Measurements from ENCODE around the gene MRPL55.

MRPL55 gene

DNA sequence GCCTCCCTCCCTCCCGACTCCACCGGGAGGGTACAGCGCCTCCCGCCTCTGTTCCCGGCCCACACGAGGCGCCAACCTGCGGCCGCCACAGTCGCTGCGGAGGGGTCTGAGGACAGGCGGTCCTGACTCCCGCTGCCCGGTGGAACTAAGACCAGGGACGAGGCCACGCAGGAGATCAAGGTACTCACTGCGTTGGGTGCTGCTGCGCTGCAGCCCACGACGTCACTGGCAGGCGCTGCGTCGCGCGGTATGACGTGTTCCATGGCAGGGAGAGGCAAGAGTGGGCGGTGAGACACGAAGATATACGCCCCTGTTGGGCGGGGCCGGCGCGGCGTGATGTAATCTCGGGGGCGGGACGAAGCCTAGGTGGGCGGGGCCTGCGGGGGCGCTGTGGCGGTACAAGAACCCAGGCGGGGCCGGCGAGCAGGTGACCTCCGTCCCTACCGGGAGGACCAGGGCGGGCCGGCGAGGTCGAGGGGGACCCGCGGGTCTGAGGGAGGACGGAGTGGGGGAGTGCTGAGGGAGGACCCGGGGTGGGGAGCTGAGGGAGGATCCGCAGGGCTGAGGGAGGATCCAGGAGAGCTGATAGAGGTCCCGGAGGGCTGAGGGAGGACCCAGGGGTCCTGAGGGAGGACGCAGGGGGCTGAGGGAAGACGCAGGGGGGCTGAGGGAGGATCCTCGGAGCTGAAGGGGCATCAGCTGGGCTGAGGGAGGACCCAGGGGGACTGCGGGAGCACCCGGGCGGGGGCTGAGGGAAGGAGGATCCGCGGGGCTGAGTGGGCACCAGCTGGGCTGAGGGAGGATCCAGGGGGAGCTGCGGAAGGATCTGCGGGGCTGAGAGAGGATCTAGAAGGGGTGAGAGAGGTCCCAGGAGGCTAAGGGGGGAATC, at the start of gene MRPL55:
TSS of gene MRPL55 (minus strand) at position 227 of the 889 bp plus-strand sequence. CDS start 1,039 bp downstream, outside the sequence.
- DNase-seq, result peak; percentile 98

DNA sequence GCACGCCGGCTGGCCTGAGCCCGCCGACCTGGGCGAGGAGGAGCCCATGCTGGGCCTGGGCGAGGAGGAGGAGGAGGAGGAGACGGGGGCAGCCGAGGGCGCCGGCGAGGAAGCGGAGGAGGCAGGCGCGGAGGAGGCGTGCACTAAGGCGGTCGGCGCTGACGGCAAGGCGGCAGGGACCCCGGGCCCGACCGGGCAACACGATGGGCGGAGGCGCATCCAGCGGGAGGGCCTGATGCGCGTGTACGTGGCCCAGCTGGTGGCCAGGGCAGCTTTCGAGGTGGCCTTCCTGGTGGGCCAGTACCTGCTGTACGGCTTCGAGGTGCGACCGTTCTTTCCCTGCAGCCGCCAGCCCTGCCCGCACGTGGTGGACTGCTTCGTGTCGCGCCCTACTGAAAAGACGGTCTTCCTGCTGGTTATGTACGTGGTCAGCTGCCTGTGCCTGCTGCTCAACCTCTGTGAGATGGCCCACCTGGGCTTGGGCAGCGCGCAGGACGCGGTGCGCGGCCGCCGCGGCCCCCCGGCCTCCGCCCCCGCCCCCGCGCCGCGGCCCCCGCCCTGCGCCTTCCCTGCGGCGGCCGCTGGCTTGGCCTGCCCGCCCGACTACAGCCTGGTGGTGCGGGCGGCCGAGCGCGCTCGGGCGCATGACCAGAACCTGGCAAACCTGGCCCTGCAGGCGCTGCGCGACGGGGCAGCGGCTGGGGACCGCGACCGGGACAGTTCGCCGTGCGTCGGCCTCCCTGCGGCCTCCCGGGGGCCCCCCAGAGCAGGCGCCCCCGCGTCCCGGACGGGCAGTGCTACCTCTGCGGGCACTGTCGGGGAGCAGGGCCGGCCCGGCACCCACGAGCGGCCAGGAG, 49.3 kb upstream of the MRPL55 start:
- no peak for DNase-seq

DNA sequence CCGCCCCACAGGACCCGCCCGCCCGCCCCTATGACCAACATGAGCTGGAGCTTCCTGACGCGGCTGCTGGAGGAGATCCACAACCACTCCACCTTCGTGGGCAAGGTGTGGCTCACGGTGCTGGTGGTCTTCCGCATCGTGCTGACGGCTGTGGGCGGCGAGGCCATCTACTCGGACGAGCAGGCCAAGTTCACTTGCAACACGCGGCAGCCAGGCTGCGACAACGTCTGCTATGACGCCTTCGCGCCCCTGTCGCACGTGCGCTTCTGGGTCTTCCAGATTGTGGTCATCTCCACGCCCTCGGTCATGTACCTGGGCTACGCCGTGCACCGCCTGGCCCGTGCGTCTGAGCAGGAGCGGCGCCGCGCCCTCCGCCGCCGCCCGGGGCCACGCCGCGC, 48.6 kb upstream of the MRPL55 start:
- no peak for DNase-seq

DNA sequence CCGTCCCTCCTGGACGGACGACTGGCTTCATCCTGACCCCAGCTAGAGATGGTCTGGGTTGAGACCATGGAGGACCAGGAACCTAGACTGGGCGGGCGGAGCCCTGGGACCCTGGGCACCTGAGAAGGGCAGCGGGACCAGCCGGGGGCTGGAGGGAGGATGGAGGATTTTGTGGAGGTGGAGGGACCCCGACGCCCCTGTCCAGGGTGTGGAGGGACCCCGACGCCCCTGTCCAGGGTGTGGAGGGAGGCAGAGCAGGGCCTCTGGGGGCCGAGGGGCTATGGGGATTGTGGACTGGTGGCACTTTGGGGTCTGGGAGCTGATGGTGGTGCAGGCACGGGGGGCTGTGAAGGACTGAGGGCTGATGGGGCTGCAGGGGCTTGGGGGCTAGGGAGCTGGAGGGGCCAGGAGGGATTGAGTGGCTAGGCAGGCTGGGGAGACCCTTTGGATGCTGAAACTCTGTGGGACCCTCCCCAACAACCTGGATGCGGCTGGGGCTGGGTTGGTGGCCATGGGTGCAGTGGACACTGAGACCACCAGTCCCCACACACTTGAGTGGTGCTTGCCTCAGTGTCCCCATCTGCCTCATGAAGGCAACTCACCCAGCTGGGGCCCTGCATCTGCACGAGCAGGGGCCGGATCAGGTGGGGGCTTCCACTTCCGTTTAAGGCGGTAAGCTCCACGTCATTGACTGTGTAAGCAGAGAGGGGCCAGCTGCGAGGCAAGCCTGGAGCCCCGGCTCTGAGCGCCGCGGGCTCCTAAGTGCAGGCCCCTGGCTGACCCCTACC, 48.0 kb upstream of the MRPL55 start:
- DNase-seq, result no peak

DNA sequence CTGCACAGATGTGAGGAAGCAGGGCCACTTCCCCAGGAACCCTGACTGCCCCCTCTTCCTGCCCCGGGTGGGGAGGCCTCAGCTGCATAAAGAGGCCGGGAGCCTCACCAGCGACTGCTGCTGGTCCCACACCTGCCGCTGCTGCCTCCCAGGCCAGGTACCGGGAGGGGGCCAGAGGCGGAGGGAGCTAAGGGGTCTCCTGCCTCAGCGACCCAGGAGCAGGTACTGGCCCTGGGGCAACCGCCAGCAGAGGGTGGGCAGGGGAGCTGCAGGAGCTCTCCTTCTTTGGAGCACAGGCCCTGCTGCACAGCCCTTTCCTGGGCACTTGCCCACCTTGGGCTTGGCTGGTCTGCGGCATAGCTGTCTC, 47.4 kb upstream of the MRPL55 start:
- DNase-seq, result no peak

DNA sequence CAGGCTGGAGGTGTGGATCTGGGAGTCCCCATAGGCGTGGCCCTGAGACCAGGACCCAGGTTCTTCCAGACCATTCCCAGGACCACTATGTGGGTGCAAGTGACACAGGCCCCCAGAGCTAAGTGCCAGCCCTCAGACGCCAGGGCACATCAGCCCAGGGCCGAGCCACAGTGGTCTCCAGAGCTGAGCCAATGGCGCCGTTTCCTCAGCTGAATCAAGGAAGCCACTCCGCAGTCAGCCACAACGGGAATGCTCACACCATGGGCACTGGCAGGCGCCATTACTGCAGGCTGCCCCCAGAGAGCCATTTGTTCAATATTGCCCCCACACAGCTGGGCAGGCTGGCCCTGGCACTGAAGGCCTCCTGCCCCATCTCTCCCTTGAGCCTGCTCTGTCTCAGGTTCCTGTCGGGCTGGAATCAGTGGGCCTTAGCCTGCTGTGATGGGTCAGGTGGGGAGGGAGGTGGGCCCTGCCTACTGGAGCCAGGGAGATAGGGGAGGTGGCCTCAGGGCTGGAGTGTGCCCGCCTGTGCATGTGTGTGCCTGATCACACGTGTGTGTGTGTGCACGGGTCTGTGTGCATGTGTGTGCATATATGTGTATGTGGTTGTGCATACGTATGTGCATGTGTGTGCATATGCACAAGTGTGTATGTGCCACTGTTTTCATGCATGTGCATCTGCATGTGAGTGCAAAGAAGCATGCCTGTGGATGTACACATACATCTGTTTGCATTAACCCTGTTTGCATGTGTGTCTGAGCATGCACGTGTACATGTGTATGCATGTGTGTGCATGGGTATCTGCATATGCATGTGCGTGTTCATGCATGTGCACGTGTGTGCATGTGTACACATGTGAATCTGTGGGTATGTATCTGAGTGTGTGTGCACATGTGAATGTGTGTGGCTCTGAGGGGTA, 46.8 kb upstream of the MRPL55 start:
- no peak for DNase-seq

DNA sequence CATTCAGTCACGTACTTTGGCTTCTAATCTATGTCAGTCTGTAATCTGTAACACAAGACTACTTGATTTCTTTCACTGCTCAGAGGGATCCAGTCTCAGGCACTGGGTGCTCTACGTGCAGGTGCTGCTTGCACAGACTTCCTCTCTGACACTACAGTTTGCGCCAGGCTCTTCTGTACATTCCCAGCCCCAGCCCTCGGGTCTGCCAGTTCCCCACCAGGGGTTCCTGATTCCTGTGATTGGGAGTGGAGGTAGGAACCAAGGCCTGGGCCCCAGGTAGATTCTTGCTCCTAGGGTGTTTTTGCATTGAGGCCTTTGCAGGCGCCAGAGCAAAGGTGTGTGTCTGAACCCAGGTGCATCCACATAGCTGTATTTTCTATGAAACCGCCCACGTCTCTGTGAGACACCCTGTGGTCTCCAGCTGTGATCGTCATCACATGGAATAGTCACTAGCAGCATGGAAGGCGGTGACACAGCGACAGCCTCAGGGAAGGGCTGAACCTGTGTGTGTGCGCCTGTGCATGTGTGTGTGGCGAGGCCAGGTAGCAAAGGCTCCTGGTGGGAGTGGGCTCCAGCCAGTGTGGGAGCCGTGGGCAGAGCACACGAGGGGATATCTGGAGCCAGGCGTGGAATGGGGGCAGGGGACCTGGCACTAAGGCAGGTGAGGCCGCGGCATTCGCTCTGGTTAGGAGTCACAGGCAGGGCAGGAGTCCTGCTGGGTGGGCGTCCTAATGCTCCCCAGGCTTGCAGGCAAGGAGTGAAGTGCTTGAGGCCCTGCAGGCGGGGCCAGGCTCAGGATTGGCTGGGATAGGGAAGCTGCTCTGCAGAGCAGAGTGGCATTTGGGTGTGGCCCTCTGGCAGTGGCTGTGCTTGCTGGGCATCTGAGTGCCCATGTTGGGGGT, 45.8 kb upstream of the MRPL55 start:
- no peak for DNase-seq

DNA sequence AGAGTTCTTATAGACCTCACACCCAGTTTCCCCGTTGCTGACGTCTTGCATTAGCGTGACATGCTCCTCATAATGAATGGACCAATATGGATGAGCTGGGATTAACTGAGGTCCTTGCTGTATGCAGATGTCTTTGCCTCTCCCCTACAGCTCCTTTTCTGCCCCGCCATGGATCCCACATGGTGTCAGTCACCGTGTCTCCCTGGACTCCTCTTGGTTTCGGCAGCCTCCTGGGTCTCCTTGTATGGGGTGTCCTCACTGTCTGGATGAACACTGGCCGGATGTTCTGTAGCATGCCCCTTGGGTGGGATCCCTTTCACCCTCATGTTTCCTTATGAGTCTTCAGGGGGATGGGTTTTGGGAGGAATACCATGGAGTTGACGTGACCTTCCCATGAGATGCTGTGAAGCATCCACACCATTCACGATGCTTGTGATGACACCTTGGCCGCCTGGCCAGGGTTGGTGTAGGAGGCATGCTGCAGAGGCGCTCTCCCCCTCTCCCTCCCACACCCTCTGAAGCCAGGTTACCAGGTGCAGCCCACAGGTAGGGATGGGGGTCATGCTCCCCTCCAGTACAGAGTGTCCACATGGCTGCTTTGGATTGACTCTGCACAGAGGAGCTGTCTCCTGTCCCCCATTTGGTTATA, 45.0 kb upstream of the MRPL55 start:
- no peak for DNase-seq

DNA sequence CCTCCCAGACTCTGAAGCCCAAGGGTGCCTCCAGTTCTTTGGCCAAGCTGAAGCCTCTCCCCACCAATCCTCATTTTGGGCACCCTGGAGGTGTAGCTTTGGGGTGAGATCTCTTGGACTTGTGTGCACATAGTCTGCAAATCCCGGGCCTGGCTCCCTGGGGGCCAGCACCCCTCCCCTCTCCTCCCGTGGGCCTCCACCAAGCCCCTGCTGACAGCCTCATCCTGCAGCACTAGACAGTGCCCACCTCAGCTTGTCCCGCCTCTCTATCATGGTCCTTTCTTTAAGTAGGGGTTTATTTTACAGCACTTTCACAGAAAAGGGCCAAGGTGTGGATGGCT, 43.8 kb upstream of the MRPL55 start:
- DNase-seq, result no peak

DNA sequence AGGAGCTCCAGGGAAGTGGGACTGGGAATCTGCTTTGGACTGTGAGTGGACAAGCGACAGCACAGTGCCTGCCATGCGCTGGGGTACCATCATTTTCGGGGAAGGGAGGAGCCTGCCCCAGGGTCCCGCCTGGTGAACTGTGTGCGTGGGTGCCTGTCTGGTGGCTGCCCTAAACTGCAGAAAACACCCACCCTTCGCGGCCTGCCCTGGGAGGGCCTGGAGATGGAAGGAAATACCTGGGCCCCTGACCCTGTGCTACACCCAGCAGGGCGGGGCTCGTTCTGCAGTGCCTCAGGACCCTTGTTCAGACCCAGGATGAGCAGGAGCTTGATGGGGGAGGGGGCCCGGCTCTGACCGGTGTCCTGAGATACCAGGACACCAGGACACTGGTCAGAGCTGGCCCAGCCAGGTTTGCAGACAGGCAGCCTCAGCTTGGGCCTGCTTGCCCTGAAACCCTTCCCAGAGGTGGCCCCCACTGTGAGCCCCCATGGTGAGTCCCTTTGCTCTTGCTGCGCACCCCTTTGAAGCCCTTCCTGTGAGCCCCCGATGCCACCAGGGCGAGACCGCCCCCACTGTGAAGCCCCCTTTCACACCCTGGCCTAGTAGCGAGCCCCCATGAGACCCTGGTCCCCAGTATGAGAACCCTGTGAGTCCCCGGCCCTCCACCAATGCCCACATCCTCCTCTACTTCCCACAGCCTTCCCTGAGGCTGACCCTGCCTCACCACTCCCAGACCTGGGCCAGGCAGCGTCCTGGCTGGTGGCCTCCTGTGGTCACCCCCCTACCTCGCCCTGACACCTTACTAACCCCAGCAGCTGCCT, 43.2 kb upstream of the MRPL55 start:
- DNase-seq, result no peak

DNA sequence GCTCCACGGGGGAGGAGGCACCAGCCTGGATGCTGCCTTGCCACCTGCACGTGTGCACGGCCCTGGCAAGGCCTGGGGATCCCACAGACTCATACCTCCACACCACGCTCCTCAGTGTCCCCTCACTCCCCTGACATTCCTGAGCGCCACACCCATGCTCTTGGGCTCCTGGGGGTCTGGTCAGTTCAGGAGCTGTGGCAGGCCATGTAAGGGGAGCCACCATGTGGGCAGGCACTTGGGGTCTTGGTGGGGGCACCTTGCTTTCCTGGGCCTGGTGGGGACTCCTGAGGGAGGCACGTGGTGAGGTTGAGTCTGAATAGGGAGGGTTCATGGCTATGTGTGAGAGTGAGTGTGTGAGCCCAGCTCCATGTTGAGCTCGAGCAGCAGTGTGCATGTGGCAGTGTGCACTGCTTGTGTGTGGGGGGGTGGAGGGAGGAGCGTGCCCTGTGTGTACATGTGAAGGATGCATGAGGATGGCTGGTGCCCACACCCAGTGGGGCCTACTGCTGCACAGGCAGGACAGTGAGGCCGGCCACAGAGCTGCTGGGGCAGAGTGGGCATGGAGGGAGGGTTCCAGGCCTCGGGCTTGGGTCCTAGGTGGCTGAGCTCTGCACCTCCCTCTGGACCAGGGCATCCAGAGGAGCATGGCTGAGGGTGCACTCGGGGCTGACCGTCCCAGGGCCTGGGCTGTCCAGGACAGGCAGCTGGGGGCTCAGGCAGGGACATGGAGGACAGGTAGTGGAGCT, 42.3 kb upstream of the MRPL55 start:
- no peak for DNase-seq

DNA sequence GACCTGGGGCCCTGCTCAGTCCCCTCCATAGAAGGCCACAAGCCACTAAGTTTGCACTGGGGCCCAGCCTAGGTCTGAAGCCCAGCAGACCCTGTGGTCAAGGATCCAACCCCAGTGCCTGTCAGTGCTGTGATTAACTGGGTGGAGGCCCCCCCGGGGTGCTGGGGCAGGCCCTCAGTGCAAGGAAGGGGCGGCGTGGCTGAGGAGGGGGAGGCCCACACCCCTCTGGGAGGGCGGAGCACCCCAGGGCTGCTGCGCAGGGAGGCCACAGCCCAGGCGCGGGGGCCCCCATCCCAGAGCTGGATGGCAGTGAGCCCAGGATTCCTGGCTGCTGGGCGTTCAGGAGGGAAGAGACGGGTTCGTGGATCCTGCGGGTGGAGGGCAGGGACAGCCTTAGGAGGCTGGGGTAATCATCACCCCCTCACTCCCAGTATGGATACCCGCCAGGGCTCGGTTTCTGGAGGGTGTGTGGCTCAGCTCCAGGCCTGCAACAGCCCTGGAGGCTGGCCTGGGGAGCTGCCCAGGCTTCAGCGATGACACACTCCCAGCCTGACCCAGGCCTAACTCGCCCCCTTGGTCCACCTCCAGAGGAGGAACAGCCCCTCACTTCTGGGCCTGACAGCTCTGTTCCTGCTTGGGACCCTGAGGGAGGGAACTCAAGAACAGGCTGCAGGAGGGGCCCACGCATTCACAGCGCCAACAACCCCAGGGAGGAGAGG, 41.5 kb upstream of the MRPL55 start:
- DNase-seq, result no peak

DNA sequence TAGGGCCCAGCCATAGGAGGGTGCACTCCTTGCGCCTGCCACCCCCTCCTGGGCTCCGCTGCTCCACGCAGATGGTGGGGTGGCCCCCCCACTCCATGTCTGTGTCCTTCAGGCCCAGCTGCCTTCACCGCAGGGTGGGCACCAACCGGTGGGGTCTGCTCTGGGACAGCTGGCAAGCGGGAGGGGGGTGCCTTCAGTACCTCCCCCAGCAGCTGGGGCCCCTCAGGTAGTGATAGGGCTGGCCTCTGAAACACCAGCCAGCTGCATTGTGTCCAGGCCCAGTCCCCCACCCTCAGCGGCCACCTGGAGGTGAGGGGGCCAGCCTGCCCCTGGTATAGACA, 41.0 kb upstream of the MRPL55 start:
- no peak for DNase-seq

DNA sequence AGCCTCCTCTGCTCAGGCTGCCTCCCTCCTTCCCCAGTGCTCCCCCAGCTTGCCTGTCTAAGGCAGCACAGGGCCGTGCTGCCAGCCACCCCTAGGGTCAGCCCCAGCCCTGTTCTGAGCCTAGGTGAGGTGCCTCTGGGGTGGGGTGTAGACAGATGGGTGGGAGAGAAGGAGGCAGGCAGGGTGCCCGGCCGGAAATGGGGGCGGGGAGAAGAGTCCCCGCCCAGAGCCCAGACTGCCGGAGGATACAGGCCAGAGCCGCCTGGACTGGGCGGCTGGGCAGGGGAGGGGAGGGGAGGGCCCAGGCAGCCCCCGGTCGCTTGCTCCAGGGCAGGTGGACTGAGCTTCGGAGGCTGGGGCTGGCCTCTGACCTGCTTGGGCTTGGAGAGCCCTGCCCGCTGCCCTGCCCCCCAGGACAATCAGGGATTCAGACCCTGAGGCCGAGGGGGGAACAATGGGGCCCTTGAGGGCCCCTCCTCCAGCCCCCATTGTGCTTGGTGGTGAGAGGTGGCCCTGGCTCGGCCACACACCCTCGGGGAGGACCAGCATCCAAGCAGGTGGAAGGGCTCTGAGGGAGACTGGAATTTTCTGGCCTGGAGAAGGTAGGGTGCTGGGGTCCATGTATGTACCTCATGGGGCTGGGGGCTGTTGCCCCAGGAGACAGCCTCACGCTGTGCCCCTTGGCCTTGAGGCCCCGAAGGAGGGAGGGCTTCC, 40.5 kb upstream of the MRPL55 start, which contains the start of gene GJC2:
TSS of gene GJC2 (plus strand) at position 525 of the 714 bp plus-strand sequence. CDS start 7,829 bp downstream, outside the sequence.
- DNase-seq, result no peak

DNA sequence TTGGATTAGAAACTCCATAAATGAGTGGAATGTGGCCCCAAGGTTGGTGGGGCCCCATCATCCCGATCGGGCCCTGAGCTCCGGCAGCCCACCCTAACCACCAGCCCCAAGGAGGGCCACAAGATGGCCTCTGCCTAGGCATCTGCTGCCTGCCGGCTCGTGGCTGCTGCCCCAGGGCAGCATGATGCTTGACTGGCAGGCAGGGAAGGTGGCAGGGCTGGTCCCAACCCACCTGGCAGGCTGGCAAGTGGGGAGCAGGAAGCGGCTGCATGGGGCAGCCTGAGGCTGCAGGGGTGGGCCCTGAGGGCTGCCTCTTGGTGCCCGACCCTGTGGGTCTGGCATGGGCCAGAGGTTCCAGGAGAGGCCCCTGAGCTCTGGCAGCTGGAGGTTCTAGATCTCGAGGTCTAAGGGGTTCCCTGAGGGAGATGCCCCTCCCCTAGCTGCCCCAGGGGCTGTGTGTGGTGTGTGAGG, 39.9 kb upstream of the MRPL55 start:
- DNase-seq, result no peak

DNA sequence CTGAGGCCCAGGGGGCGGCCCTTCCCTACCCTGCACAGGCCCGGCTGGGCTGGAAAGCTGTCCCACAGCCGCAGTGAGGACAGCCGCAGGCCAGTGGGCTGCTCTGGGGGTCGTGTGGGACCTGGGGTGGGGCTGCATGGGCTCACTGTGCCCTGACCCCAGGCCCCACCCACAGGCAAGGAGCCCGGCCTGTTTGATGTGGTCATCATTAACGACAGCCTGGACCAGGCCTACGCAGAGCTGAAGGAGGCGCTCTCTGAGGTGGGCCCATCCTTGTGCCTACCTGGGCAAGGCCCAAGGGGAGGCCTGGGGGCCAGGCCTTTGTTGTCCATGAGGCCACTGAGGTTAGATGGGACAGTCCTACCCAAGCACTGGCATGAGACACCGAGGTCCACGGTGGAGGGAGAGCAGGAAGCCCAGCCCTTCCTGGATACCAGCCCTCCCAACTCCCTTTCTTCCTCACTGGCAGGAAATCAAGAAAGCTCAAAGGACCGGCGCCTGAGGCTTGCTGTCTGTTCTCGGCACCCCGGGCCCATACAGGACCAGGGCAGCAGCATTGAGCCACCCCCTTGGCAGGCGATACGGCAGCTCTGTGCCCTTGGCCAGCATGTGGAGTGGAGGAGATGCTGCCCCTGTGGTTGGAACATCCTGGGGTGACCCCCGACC, 39.2 kb upstream of the MRPL55 start:
- DNase-seq, result no peak

DNA sequence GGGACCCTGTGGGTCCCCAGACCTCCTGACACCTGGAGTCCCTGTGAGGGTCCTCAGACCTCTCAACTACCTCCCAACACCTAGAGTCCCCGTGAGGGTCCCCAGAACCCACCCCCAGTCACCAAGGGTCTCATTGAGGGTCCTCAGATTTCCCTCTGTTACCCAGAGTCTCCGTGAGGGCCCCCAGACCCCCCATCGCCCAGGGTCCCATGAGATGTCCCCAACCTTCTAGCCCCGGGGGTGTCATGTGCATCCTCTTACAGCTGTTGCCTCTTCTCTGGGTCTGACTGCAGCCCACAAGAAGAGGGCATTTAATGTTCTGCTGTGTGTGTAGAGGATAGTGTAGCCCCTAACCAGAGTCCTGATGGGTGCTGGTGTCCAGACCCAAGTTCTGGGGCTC, 38.7 kb upstream of the MRPL55 start:
- DNase-seq, result no peak

Data from activated CD4-positive, alpha-beta T cell treated with anti-CD3 and anti-CD28 coated beads, Interleukin-2, amount 50 U/mL, for 16 hours (primary cell).